Middle frontal gyrus (tissue), 1 donor: ENCODE data around the gene POLH.
A peak's percentile ranks its signal among the peaks of the same experiment; 100 is the strongest.
"Not testable (repeated sequence)": the region's sequence is repeated elsewhere in the genome, so short reads cannot be mapped to it uniquely, and the experiment has no call there.

Source experiments
- DNase-seq: peaks from one replicate; pipeline ENCODE4 v3.0.0-alpha.2; 2015; ENCODE audit warnings: low spot score; ENCODE audit errors: extremely low spot score

The POLH gene

DNA sequence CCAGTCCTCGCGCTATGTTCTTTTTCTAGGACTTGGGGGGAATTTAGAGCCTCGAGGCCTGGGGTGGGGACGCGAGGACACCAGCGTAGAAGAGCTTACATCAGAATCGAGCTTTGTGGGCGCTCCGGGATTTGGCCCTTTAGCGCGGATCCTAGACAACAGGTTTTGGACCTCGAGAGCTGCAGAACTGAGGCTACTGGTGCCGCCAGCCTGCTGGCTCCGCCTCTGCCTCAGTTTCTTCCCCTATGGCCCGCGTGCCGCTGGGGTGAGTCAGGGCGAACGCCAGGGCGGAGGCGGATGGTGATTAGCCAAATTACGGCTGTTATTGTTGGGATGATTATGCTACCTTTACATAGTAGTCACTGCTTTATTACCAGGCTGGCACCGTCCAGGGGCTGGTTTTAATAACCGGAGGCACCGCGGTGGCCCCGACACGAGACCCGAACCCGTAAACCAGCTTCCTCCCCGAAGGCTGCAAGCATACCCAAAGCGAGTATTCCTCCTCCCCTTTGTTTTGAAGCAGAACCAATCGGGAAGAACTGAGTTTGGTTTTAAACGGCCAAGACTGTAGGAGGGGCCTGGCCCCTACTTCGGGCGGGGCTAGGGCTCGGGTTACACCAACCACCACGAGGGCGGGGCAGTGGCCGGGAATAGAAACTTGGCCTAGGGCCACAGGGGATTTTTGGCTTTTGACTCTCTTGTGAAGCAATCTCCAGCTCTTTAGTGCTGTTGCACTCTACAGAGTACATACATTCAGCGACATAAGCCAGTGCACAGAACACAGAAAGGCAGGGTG is 53.7 kb downstream of the POLH start:
- peak; percentile 82 for DNase-seq

DNA sequence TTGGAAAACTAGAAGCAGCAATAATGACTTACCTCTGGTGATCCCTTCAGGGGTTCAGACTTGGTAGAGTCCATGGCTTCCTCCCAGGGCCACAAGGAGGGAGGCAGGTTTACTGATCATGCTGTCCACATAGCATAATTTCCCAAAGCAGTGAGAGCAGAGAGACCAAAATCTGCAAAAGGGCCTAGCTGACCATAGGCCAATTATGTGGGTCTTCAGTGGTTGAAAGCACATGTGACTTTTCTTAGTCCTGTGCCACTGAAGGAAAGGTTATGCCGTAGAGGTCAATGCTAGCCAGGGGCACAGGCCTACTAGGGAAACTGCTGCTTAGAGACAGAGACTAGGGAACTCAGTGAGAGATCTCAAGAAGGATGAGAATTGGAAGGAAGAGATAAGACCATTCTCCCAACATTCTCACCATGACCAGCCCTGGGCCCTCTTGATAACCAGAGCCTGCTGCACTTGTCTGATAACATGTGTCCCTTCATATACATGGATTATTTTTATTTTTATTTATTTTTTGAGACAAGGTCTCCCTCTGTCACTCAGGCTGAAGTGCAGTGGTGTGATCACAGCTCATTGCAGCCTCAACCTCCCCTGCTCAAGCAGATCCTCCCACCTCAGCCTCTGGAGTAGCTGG is 55.1 kb downstream of the POLH start:
- no peak for DNase-seq

DNA sequence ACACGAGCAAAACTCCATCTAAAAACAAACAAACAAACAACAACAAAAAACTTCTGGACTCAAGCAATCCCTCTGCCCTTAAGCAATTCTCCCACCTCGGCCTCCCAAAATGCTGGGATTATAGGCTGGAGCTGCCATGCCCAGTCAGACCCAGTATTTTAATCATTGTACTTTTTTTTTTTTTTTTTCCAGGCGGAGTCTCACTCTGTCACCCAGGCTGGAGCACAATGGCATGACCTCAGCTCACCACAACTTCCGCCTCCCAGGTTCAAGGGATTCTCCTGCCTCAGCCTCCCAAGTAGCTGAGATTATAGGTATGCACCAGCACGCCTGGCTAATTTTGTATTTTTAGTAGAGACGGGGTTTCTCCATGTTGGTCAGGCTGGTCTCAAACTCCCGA is 57.0 kb downstream of the POLH start:
- not testable (repeated sequence) for DNase-seq

DNA sequence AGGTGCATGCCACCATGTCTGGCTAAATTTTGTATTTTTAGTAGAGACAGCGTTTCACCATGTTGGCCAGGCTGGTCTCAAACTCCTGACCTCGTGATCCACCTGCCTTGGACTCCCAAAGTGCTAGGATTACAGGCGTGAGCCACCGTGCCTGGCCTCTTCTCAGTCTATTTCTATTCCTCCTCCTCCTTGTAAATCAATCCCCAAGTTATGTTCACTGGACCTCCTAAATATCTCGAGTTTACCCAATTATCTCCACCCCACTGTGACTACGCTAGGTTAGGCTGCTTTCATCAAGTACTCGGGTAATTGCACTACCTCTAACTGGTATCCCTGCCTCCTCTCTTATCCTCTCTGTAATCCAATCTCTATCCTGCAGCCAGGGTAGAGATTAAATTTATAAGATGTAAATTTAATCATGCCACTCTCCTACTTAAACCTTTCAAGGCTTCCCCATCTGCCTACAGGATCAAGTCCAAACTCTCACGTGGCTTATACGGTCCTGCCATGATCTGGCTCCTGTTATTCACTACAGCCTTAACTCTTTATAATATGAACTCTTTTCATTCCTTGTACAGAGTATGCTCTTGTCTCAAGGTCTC is 58.8 kb downstream of the POLH start:
- DNase-seq: no peak

DNA sequence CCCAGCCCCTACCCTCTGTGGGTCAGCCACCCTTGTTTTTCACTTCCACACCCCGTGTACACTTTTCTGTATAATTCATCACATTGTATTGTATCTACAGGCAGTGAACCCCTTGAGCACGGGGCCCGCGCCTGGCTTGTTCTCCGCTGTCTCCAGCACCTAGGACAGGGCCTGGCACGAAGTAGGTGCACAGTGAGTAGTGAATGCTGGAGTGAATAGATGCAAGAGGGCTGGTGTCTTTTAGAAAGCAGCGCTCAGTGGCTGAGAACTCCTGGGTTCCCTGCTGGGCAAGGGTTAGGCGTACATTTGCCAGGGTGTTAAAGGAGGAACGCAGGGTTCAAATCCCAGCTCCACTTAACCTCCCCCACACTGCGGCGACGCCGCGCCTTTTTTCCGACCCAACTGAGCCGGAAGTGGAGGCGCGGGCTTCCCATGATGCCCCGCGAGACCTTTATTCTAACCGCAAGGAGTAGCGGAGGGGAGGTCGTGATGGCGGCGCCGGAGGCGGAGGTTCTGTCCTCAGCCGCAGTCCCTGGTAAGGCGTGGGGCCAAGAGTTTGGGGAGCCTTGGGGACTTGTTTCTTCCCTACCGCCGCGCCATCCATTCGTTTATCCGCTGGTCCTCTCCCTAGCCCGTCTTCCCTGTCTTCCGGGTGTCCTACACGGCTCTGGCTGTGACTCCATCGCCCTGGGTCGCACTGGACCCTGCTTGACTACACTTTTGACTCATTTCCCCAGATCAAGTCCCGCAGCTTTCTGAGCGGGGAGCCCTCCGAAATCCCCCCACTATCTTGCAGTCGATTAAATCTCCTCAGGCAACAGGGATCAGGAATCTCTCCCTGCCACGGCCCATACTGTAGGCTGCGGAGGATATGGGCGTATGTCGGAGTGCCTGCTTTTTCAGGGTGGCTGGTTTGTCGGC is 59.7 kb downstream of the POLH start, which contains the start of gene MAD2L1BP:
Gene MAD2L1BP (plus strand): TSS at position 454 of the 921 bp plus-strand sequence. CDS start 36 bp downstream, at position 490.
- peak; percentile 81 for DNase-seq

DNA sequence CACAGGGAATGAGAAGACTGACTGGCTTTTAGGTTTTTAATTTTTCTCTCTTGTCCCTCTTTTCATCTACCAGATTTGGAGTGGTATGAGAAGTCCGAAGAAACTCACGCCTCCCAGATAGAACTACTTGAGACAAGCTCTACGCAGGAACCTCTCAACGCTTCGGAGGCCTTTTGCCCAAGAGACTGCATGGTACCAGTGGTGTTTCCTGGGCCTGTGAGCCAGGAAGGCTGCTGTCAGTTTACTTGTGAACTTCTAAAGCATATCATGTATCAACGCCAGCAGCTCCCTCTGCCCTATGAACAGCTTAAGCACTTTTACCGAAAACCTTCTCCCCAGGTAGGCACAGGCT is 60.3 kb downstream of the POLH start:
- no peak for DNase-seq

DNA sequence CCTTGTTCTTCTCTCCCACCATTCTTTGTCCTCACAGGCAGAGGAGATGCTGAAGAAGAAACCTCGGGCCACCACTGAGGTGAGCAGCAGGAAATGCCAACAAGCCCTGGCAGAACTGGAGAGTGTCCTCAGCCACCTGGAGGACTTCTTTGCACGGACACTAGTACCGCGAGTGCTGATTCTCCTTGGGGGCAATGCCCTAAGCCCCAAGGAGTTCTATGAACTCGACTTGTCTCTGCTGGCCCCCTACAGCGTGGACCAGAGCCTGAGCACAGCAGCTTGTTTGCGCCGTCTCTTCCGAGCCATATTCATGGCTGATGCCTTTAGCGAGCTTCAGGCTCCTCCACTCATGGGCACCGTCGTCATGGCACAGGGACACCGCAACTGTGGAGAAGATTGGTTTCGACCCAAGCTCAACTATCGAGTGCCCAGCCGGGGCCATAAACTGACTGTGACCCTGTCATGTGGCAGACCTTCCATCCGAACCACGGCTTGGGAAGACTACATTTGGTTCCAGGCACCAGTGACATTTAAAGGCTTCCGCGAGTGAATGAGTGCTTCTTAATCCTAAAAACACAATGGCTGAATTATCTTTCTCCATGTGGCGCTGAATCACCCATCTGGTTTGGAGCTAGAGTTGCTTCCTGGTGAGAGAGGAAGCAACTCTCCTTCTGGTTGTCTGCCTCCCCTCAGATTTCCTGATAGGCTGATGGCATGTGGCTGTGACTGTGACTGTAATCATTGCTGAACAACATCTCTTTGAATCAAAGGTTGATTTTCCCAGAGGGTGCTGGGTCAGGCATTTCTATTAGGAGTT is 64.2 kb downstream of the POLH start:
- no peak for DNase-seq

DNA sequence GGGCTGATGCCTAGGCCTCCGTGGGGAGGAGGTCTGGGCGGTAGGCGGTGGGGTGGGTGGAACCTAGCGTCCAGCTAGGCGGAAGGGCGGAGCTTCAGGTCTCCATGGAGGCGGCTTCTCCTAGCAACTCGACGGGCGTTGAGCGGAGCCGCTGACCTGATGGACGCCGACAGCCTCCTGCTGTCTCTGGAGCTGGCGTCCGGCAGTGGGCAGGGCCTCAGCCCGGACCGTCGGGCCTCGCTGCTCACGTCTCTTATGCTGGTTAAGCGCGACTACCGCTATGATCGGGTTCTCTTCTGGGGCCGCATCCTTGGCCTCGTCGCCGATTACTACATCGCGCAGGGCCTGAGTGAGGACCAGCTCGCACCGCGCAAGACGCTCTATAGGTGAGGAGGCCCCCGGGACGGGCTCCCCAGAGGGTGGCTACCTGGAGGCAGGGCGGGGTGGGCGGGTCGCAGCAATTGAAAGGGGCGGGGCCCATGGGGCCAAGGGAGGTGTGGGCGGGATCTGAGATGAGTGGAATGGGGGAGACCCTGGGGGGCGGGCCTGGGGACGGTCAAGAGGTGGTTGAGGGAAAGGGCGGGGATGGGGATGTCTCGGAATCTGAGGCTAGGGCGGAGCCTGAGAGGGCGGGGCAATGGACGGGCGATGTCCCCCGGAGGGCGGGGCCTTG is 69.1 kb downstream of the POLH start, which contains the start of gene RSPH9:
Gene RSPH9 (plus strand): TSS at position 97 of the 673 bp plus-strand sequence. CDS start 63 bp downstream, at position 160.
- no peak for DNase-seq

DNA sequence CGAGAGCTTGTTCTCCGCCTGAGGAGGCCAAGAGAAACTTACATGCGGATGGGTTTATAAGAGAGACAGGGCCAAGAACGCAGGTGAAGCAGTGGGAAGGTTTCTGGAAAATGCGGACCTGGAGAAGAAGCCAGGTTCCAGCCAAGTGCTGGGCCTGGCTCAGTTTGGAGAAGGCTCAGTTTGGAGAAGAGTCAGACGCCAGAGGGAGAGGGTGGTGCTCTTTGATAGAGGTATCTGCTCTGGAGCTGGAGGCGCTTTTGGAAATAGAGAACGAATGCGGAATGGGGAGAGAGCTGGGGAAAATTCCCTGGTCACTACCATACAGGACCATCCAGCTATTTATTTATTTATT is 69.6 kb downstream of the POLH start:
- no peak for DNase-seq

DNA sequence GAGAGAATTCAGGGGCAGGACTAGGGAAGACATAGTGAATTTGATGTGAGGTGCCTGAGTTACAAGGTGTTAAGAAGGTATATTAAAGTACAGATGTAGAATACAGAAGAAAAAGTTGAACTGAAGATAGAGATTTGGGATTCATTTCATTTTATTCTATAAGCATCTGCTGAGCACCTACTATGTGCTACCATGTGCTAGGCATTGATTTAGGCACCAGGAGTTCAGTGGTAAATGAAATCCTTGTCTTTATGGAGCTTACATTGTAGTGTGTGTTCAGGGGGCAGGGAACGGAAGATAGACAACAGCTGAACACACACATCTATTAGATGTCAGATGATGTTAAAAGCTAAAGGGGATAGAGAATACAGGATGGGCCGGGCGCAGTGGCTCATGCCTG is 71.6 kb downstream of the POLH start:
- no peak for DNase-seq

DNA sequence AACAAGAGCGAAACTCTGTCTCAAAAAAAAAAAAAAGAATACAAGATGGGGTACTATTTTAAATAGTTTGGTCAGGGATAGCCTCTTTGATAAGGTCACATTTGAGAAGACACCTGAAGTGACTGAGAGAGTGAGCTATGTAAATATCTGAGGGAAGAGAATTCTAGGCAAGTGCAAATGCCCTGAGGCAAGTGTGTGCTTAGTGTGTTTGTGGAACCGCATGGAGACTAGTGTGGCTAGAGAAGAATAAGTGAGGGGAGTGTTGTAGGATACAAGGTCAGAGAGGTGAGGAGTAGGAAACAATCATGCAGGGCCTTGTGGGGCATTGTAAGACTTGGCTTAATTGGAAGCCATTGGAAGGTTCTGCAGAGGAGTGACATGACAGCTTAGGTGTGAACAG is 72.3 kb downstream of the POLH start:
- DNase-seq: no peak

DNA sequence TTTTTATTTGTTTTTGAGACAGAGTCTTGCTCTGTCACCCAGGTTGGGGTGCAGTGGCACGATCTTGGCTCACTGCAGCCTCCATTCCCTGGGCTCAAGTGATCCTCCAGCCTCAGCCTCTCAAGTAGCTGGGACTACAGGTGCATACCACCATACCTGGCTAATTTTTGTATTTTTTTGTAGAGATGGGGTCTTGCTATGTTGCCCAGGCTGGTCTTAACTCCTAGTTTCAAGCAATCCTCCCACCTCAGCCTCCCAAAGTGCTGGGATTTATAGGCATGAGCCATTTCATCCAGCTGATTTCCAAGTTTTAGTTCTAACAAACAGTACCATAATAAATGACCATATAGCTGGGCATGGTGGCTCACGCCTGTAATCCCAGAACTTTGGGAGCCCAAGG is 76.8 kb downstream of the POLH start:
- not testable (repeated sequence) for DNase-seq

DNA sequence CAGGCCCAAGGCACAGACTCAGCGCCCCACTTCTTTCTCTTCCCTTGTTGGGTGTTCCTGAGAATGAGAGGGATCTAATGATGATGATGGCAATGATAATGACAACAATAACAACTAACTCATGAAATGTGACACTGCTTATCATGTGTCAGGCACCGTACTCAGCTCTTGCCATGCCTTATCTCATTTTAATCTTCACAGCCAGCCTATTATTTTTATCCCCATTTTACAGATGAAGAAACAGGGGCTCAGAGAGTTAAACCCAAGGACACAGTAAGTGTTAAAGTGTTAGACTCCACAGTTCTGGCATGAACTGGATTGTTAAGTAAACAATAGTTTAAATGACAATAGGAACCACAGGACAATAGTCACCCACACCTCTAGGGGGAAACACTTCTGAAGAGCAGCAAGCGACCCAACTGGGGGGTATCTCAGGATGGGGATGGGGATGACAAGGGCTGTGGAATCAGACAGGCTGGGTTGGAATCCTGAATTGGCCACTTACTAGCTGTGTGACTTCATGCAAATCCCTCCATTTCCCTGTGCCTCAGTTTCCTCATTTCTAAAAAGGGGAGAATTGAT is 81.3 kb downstream of the POLH start:
- no peak for DNase-seq

DNA sequence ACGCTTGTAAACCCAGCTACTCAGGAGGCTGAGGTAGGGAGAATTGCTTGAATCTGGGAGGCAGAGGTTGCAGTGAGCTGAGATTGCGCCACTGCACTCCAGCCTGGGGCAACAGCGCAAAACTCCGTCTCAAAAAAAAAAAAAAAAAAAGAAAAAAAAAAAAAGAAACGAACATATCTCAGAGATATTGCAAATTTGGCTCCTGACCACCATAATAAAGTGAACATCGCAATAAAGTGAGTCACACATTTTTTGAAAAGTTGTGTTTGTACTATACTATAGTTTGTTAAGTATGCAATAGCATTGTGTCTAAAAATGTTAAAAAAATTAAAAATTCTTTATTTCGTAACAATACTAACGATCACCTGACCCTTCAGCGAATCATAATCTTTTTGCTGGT is 82.2 kb downstream of the POLH start:
- DNase-seq: no peak

DNA sequence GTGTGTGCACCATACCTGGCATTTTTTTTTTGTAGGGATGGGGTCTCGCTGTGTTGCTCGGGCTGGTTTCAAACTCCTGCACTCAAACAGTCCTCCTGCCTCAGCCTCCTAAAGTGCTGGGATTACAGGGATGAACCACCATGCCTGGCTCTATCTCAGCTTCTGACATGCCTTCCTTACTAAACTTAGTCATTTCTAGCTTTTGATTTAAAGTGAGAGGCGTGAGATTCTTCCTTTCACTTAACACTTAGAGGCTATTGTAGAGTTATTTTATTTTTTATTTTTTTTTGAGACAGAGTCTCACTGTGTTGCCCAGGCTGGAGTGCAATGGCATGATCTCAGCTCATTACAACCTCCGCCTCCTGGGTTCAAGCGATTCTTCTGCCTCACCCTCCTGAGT is 87.0 kb downstream of the POLH start:
- not testable (repeated sequence) for DNase-seq
